Measurements from ENCODE around the gene TDRD9.

TDRD9 gene

GRCh38 chr14:104096751-104097700, 168.8 kb downstream of the TDRD9 start:
- TF ChIP-seq CTCF (IDR thresholded peaks at IDR 0.05; ENCODE audit: low read depth, low read length, missing control alignments), result no peak
- DNase-seq (ENCODE audit: low read depth), result no peak
- in situ Hi-C loops (cut with HindIII; ENCODE audit: low sequenced_read_pairs), result no loop called here
- H3K4me3 ChIP-seq (ENCODE audit: low read depth, low read length), result no peak overlapping the region

- in situ Hi-C loops (cut with HindIII; ENCODE audit: low sequenced_read_pairs), result no loop called here
- DNase-seq (ENCODE audit: low read depth), result no peak
Measured at GRCh38 chr14:104098272-104099095, 170.2 kb downstream of the TDRD9 start.

GRCh38 chr14:104099096-104100041, 171.1 kb downstream of the TDRD9 start:
- H3K4me3 ChIP-seq (ENCODE audit: low read depth, low read length), result no peak overlapping the region
- in situ Hi-C loops (cut with HindIII; ENCODE audit: low sequenced_read_pairs), result no loop called here
- no peak for TF ChIP-seq CTCF (IDR thresholded peaks at IDR 0.05; ENCODE audit: low read depth, low read length, missing control alignments)
- no peak for DNase-seq (ENCODE audit: low read depth)

More at GRCh38 chr14:104098272-104099095, 170.2 kb downstream of the TDRD9 start:
- no peak overlapping the region for H3K4me3 ChIP-seq (ENCODE audit: low read depth, low read length)
- no peak for TF ChIP-seq CTCF (IDR thresholded peaks at IDR 0.05; ENCODE audit: low read depth, low read length, missing control alignments)

- no peak for DNase-seq (ENCODE audit: low read depth)
- TF ChIP-seq CTCF (IDR thresholded peaks at IDR 0.05; ENCODE audit: low read depth, low read length, missing control alignments), result no peak
- no peak overlapping the region for H3K4me3 ChIP-seq (ENCODE audit: low read depth, low read length)
- in situ Hi-C loops (cut with HindIII; ENCODE audit: low sequenced_read_pairs), result no loop called here
Measured at GRCh38 chr14:104100171-104101085, 172.2 kb downstream of the TDRD9 start.

GRCh38 chr14:104101086-104101621, 172.9 kb downstream of the TDRD9 start:
- in situ Hi-C loops (cut with HindIII; ENCODE audit: low sequenced_read_pairs), result no loop called here
- no peak overlapping the region for H3K4me3 ChIP-seq (ENCODE audit: low read depth, low read length)
- no peak for TF ChIP-seq CTCF (IDR thresholded peaks at IDR 0.05; ENCODE audit: low read depth, low read length, missing control alignments)
- DNase-seq (ENCODE audit: low read depth), result no peak

All from astrocyte of the cerebellum (primary cell).